Prostate gland (tissue), 2 donors: ENCODE measurements around the gene TSPAN2. TPM values are rescaled to one million over a fixed set of nuclear protein-coding genes. Genes with fewer than 3 reads are reported as not detected.

Source experiments
- DNase-seq: peaks from one replicate; pipeline ENCODE4 v3.0.0-alpha.2; 2019; ENCODE audit warnings: low spot score
- H3K27ac ChIP-seq, 2 donors: fragments of 200-600 bp; sonication (generic); 2 replicates each; pipeline ENCODE4 v1.5.1; 2017 to 2019
- H3K27me3 ChIP-seq: fragments of 200-600 bp; sonication (generic); replicated peaks from 2 replicates; pipeline ENCODE4 v1.5.1; 2019; ENCODE audit not compliant: insufficient read depth
- H3K36me3 ChIP-seq, 2 donors: fragments of 200-600 bp; sonication (generic); 1 replicate in 1 of 2; 2 replicates in 1 of 2; pipeline versions ENCODE4 v1.5.1 to v1.8.1; 2017 to 2019
- H3K4me1 ChIP-seq: fragments of 200-600 bp; sonication (generic); replicated peaks from 2 replicates; pipeline ENCODE4 v1.5.1; 2019
- H3K4me3 ChIP-seq, 2 donors: fragments of 200-600 bp; sonication (generic); 2 replicates each; pipeline ENCODE4 v1.5.1; 2017 to 2019
- H3K9me3 ChIP-seq: fragments of 200-600 bp; sonication (generic); 2 replicates; pipeline ENCODE4 v1.5.1; 2017
- CTCF ChIP-seq, 4 experiments: fragments of 200-600 bp in 2 of 4; fragments of 450-650 bp in 2 of 4; sonication (generic) in 2 of 4; IDR thresholded peaks; 1 replicate in 3 of 4; 2 replicates in 1 of 4; pipeline ENCODE4 v1.5.1; 2016 to 2019; ENCODE audit warnings: antibody characterized with exemption in 4 of 4, mild to moderate bottlenecking in 2 of 4, moderate library complexity in 2 of 4
- POLR2A ChIP-seq: fragments of 450-650 bp; IDR thresholded peaks from one replicate; pipeline ENCODE4 v1.6.1; 2016; ENCODE audit warnings: antibody characterized with exemption, mild to moderate bottlenecking
- POLR2AphosphoS5 ChIP-seq: sonication (generic); formaldehyde crosslinking; IDR thresholded peaks from one replicate; pipeline ENCODE4 v1.6.1; 2017; ENCODE audit warnings: antibody characterized with exemption
- WGBS: methylation state at CpG from one replicate; pipeline ENCODE4 v1.1.5; 2018; 5-methylcytosine and 5-hydroxymethylcytosine counted together
- intact Hi-C: fragments of 100-400 bp; cut with DNase I; formaldehyde crosslinking; loops from one replicate; pipeline ENCODE4 v1.14.2; 2022
- total RNA-seq, 2 donors: library from RNA; depleted of rRNA; stranded (reverse); fragments of >200 nt; gene quantifications; one replicate each; pipeline ENCODE4 v1.1.0, GENCODE V29; 2016

Gene TSPAN2
- total RNA-seq, 2 donors from 2014 or later, result 6.9 to 11.3 TPM

GRCh38 chr1:115112496-115113375 lies 23.4 kb upstream of the TSPAN2 start:
- H3K27me3 ChIP-seq, result no peaks in the 10 kb centered on the region
- H3K9me3 ChIP-seq, result no peaks in the 10 kb centered on the region
- WGBS, result 30% methylated on average over 18 of the region's 18 CpGs
- TF ChIP-seq CTCF (IDR thresholded peaks at IDR 0.05), result peak; percentile 82 to 94 (median 92)
- peak; percentile 8 for TF ChIP-seq POLR2AphosphoS5
- no peak for TF ChIP-seq POLR2A
- no peak overlapping the region for H3K27ac ChIP-seq
- intact Hi-C loops, result loop anchor here (1.0 kb wide), 1 partner anchor 133 kb away; no protein-coding TSS in a partner anchor
- no peak overlapping the region for H3K4me3 ChIP-seq
- no peaks in the 10 kb centered on the region for H3K36me3 ChIP-seq
- peak; percentile 16 for DNase-seq
- H3K4me1 ChIP-seq, result no peaks in the 10 kb centered on the region

DNA sequence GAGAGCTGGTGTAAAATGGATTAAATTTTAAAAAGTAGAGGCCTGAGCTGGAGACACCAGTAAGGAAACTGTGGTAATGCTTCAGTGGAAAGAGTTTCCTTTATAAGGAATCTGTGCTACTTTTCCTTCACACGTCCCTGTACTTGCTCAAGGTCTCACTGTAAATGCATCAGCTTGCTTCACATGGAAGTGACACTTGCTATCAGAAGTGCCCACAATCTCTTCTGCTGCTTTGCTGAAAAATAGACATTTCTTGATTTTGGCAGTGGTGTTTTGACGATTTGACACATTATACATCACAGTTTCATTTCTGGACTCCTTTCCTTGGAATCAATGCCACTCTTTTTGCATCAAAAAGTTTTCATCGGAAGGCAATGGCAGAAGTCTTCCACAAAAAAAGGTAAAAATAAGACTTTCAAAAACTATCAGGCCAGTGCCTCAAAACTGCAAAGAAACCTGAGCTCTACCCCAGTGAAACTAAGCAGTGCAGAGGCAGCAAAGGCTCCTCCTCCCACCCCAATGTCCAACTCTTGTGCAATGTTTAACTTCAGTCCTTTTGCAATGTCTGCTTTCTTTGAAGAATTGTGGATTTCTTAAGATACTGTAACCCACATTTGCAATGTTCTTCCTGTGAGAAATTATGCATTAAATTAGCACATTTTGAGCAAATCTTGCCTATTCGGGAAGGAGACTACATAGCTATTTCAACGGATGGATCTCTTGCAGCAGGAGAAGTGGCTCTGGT lies 18.4 kb upstream of the TSPAN2 start:
- intact Hi-C loops, result no loop called here
- no peak overlapping the region for H3K27ac ChIP-seq
- no peak for TF ChIP-seq POLR2AphosphoS5
- no peak for TF ChIP-seq CTCF (IDR thresholded peaks at IDR 0.05)
- TF ChIP-seq POLR2A, result no peak
- no peaks in the 10 kb centered on the region for H3K9me3 ChIP-seq
- H3K4me1 ChIP-seq, result no peaks in the 10 kb centered on the region
- WGBS, result 84% methylated on average over 5 of the region's 5 CpGs
- no peaks in the 10 kb centered on the region for H3K27me3 ChIP-seq
- H3K36me3 ChIP-seq, result no peaks in the 10 kb centered on the region
- no peak for DNase-seq
- H3K4me3 ChIP-seq, result no peak overlapping the region

DNA sequence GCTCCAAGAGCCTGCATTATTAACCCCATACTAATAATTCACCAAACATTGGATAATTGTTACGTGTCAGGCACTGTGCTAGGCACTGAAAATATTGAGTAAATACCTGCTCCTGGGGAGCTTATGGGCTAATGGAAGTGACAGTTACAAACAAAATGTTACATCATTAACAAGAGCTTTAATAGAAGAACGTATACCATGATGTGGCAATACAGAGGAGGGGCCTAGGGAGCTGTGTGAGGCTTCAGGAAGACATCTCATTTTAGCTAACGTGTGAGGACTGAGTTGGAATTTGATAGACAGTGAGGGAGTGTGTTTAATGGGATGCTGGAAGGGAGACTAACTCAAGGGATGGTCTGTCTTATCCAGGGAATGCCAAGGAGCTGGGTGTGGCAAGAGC lies 16.5 kb upstream of the TSPAN2 start:
- no peaks in the 10 kb centered on the region for H3K27me3 ChIP-seq
- H3K9me3 ChIP-seq, result no peaks in the 10 kb centered on the region
- H3K36me3 ChIP-seq, result no peaks in the 10 kb centered on the region
- intact Hi-C loops, result no loop called here
- 75% methylated on average over 3 of the region's 3 CpGs for WGBS
- no peak for DNase-seq
- no peaks in the 10 kb centered on the region for H3K4me1 ChIP-seq
- H3K4me3 ChIP-seq, result no peak overlapping the region
- H3K27ac ChIP-seq, result no peak overlapping the region
- TF ChIP-seq CTCF (IDR thresholded peaks at IDR 0.05), result no peak
- TF ChIP-seq POLR2AphosphoS5, result no peak
- no peak for TF ChIP-seq POLR2A

- WGBS, result 0% methylated on average over 1 of the region's 1 CpG
- Histone ChIP-seq H3K36me3 (no peaks in the 10 kb centered on the region), H3K27me3 (no peaks in the 10 kb centered on the region), H3K4me3 (peak overlapping the region in 1 of 2 donors; percentile 14), H3K9me3 (no peaks in the 10 kb centered on the region), H3K4me1 (no peaks in the 10 kb centered on the region), H3K27ac (peak overlapping the region; percentile 65 to 69)
- no peak for DNase-seq
- no peak for TF ChIP-seq POLR2A
- TF ChIP-seq CTCF (IDR thresholded peaks at IDR 0.05), result no peak
- TF ChIP-seq POLR2AphosphoS5, result no peak
- intact Hi-C loops, result loop anchor here (10.0 kb wide), 1 partner anchor 345 kb away; the partner anchor contains the start of gene CSDE1
Observed at GRCh38 chr1:115099693-115100050, 10.4 kb upstream of the TSPAN2 start.
